ENCODE measurements around the gene EMX2. TPM values are rescaled to one million over a fixed set of nuclear protein-coding genes. Genes with fewer than 3 reads are reported as not detected.
A peak's percentile ranks its signal among the peaks of the same experiment; 100 is the strongest.

EMX2 gene
- total RNA-seq, 1 experiment from 2014 or later = not detected

GRCh38 chr10:117541909-117542705 lies 439 bp upstream of the EMX2 start:
- ATAC-seq (peak; percentile 42), DNase-seq (ENCODE audit: low read depth, low spot score) (no peak)
- no peaks in the 10 kb centered on the region for H4K20me1 ChIP-seq (ENCODE audit: insufficient read depth)
- H3K9me3 ChIP-seq (ENCODE audit: control insufficient read depth in 1 of 2, insufficient read depth in 1 of 2, low read depth in 1 of 2, low read length in 2 of 2) = no peaks in the 10 kb centered on the region
- BruUV-seq (replicated peaks) = no TSS peak
- H3K27ac ChIP-seq (ENCODE audit: low read depth, low read length) = no peak overlapping the region
- no peak overlapping the region for H2AFZ ChIP-seq (ENCODE audit: low read depth, low read length, poor library complexity, severe bottlenecking)
- ChIA-PET CTCF (no interaction called here), RAD21 (ENCODE audit: low non-redundant PET in 1 of 2, low total read pairs in 2 of 2, uncharacterized antibody in 2 of 2, unreplicated experiment in 2 of 2) (no interaction called here), POLR2A (no interaction called here)
- H3K9ac ChIP-seq (ENCODE audit: low read length) = no peak overlapping the region
- TF ChIP-seq YY1 (IDR thresholded peaks at IDR 0.05; ENCODE audit: extremely low read depth, insufficient replicate concordance, low read depth, low read length) = no peak
- no peaks in the 10 kb centered on the region for H3K9me2 ChIP-seq (ENCODE audit: insufficient read depth)
- no peaks in the 10 kb centered on the region for H3K27me3 ChIP-seq (ENCODE audit: insufficient read depth, low read length)
- H3K4me3 ChIP-seq (replicated peaks in 1 of 2; ENCODE audit: low read depth in 1 of 2, low read length in 2 of 2) = peak overlapping the region in 1 of 2 experiments; percentile 19; a peak in 1 of 4 replicates
- no peaks in the 10 kb centered on the region for H3K79me2 ChIP-seq (ENCODE audit: insufficient read depth, low read length)
- intact Hi-C loops (cut with micrococcal nuclease) = no loop called here
- peaks cover 0 to 6% of the 10 kb centered on the region in 2 experiments; a peak in 1 of 4 replicates for H3K4me1 ChIP-seq (ENCODE audit: control insufficient read depth in 1 of 2, insufficient read depth in 2 of 2, low read length in 2 of 2)
- no peaks in the 10 kb centered on the region for H3K36me3 ChIP-seq (ENCODE audit: control insufficient read depth in 1 of 2, insufficient read depth in 2 of 2, low read length in 2 of 2)
- peak overlapping the region; percentile 53 for H3K4me2 ChIP-seq (ENCODE audit: low read length)

DNA sequence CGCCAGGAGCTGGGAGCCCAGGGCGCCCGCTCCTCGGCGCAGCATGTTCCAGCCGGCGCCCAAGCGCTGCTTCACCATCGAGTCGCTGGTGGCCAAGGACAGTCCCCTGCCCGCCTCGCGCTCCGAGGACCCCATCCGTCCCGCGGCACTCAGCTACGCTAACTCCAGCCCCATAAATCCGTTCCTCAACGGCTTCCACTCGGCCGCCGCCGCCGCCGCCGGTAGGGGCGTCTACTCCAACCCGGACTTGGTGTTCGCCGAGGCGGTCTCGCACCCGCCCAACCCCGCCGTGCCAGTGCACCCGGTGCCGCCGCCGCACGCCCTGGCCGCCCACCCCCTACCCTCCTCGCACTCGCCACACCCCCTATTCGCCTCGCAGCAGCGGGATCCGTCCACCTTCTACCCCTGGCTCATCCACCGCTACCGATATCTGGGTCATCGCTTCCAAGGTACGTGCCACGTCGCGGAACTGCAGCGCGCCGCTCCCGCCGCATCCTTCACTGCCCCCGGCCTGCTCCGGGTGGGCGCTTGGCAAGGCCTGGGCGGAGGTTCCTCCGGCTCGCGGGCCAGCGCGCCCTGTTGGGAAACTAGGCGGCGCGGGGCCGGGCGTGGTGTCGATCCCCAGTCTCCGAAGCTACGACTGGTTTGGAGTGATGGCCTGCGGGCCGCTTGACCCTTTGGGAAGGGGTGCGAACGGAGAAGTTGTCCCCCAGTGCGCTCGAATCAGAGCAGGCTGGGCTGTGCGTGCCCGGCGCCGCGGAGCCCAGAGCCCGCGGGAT lies 868 bp downstream of the EMX2 start:
- no peaks in the 10 kb centered on the region for H3K79me2 ChIP-seq (ENCODE audit: insufficient read depth, low read length)
- ChIA-PET CTCF (no interaction called here), RAD21 (ENCODE audit: low non-redundant PET in 1 of 2, low total read pairs in 2 of 2, uncharacterized antibody in 2 of 2, unreplicated experiment in 2 of 2) (no interaction called here), POLR2A (no interaction called here)
- no peak overlapping the region for H3K27ac ChIP-seq (ENCODE audit: low read depth, low read length)
- intact Hi-C loops (cut with micrococcal nuclease) = no loop called here
- H3K9ac ChIP-seq (ENCODE audit: low read length) = no peak overlapping the region
- H3K9me3 ChIP-seq (ENCODE audit: control insufficient read depth in 1 of 2, insufficient read depth in 1 of 2, low read depth in 1 of 2, low read length in 2 of 2) = no peaks in the 10 kb centered on the region
- DNase-seq (ENCODE audit: low read depth, low spot score) (no peak), ATAC-seq (no peak)
- no peaks in the 10 kb centered on the region for H3K4me1 ChIP-seq (ENCODE audit: control insufficient read depth in 1 of 2, insufficient read depth in 2 of 2, low read length in 2 of 2)
- no peak overlapping the region for H3K4me2 ChIP-seq (ENCODE audit: low read length)
- H3K36me3 ChIP-seq (ENCODE audit: control insufficient read depth in 1 of 2, insufficient read depth in 2 of 2, low read length in 2 of 2) = no peaks in the 10 kb centered on the region
- no peak overlapping the region for H3K4me3 ChIP-seq (replicated peaks in 1 of 2; ENCODE audit: low read depth in 1 of 2, low read length in 2 of 2)
- H2AFZ ChIP-seq (ENCODE audit: low read depth, low read length, poor library complexity, severe bottlenecking) = no peak overlapping the region
- H3K9me2 ChIP-seq (ENCODE audit: insufficient read depth) = no peaks in the 10 kb centered on the region
- no TSS peak for BruUV-seq (replicated peaks)
- H4K20me1 ChIP-seq (ENCODE audit: insufficient read depth) = no peaks in the 10 kb centered on the region
- H3K27me3 ChIP-seq (ENCODE audit: insufficient read depth, low read length) = no peaks in the 10 kb centered on the region
- TF ChIP-seq, protein P1, sequence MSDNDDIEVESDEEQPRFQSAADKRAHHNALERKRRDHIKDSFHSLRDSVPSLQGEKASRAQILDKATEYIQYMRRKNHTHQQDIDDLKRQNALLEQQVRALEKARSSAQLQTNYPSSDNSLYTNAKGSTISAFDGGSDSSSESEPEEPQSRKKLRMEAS (IDR thresholded peaks at IDR 0.05) = no peak
- TF ChIP-seq REST (IDR thresholded peaks at IDR 0.05; ENCODE audit: low read depth) (no peak), SP1 (IDR thresholded peaks at IDR 0.05; ENCODE audit: low read depth) (no peak), ATF3 (IDR thresholded peaks at IDR 0.05) (no peak), POLR2AphosphoS5 (IDR thresholded peaks at IDR 0.05; ENCODE audit: low read depth, low read length) (no peak), EZH2 (IDR thresholded peaks at IDR 0.05) (no peak), SRF (IDR thresholded peaks at IDR 0.05; ENCODE audit: low read depth) (no peak), ELF1 (IDR thresholded peaks at IDR 0.05; ENCODE audit: borderline replicate concordance, low read depth) (no peak), RAD21 (IDR thresholded peaks at IDR 0.05; ENCODE audit: low read depth) (no peak), TCF7L2 (IDR thresholded peaks at IDR 0.05; ENCODE audit: borderline replicate concordance, extremely low read depth, insufficient read depth, insufficient read length) (no peak), ZFX (IDR thresholded peaks at IDR 0.05) (no peak), CBX3 (IDR thresholded peaks at IDR 0.05; ENCODE audit: low read depth) (no peak), ZNF274 (IDR thresholded peaks at IDR 0.05; ENCODE audit: low read depth, low read length) (no peak), EGR1 (IDR thresholded peaks at IDR 0.05; ENCODE audit: low read depth) (no peak), FOSL1 (IDR thresholded peaks at IDR 0.05; ENCODE audit: low read depth) (no peak), POLR2A (IDR thresholded peaks at IDR 0.05; ENCODE audit: borderline replicate concordance, extremely low read depth, insufficient read depth, insufficient read length) (no peak)
